Nephron (organoid): Measurements from ENCODE around the gene ADARB2.

Source experiments
- H3K27ac Mint-ChIP-seq, 3 experiments: 2 replicates each; pipeline ENCODE4 v1.8.0; 2020; ENCODE audit warnings: mixed read lengths in 3 of 3, mild to moderate bottlenecking in 2 of 3, moderate library complexity in 1 of 3
- H3K27me3 Mint-ChIP-seq: 2 replicates; pipeline ENCODE4 v1.8.0; 2021; ENCODE audit warnings: low read depth, mild to moderate bottlenecking, moderate library complexity, mixed read lengths
- H3K36me3 Mint-ChIP-seq: 2 replicates; pipeline ENCODE4 v1.8.0; 2020; ENCODE audit warnings: low read depth, mixed read lengths
- H3K4me1 Mint-ChIP-seq: 2 replicates; pipeline ENCODE4 v1.8.0; 2020; ENCODE audit warnings: mixed read lengths
- H3K4me3 Mint-ChIP-seq, 3 experiments: 2 replicates each; pipeline ENCODE4 v1.8.0; 2020; ENCODE audit warnings: mild to moderate bottlenecking in 3 of 3, mixed read lengths in 3 of 3, moderate library complexity in 2 of 3
- H3K9me3 Mint-ChIP-seq: 2 replicates; pipeline ENCODE4 v1.8.0; 2020; ENCODE audit warnings: mixed read lengths
- CTCF ChIP-seq, 3 experiments: fragments of 200-600 bp; sonication (generic); IDR thresholded peaks; one replicate each; pipeline ENCODE4 v1.5.0; 2021; ENCODE audit warnings: antibody characterized with exemption in 3 of 3; ENCODE audit not compliant: unreplicated experiment in 3 of 3

The ADARB2 gene

GRCh38 chr10:1752153-1752552 is 14.8 kb upstream of the ADARB2 start:
- H3K4me1 Mint-ChIP-seq = no peaks in the 10 kb centered on the region
- H3K9me3 Mint-ChIP-seq = peaks cover 29% of the 10 kb centered on the region
- no peak overlapping the region for H3K27ac Mint-ChIP-seq
- peaks cover 31% of the 10 kb centered on the region for H3K27me3 Mint-ChIP-seq
- H3K36me3 Mint-ChIP-seq = peaks cover 3% of the 10 kb centered on the region
- no peak overlapping the region for H3K4me3 Mint-ChIP-seq
- TF ChIP-seq CTCF (IDR thresholded peaks at IDR 0.05; ENCODE audit: unreplicated experiment in 3 of 3) = no peak

- H3K27me3 Mint-ChIP-seq = peaks cover 31% of the 10 kb centered on the region
- no peak for TF ChIP-seq CTCF (IDR thresholded peaks at IDR 0.05; ENCODE audit: unreplicated experiment in 3 of 3)
- no peak overlapping the region for H3K4me3 Mint-ChIP-seq
- H3K9me3 Mint-ChIP-seq = peaks cover 30% of the 10 kb centered on the region
- no peak overlapping the region for H3K27ac Mint-ChIP-seq
- H3K4me1 Mint-ChIP-seq = no peaks in the 10 kb centered on the region
- peaks cover 3% of the 10 kb centered on the region for H3K36me3 Mint-ChIP-seq
Observed at GRCh38 chr10:1747590-1748157, 10.3 kb upstream of the ADARB2 start.

GRCh38 chr10:1746796-1747195 is 9.5 kb upstream of the ADARB2 start:
- H3K27me3 Mint-ChIP-seq = peaks cover 31% of the 10 kb centered on the region

GRCh38 chr10:1745780-1746456 is 8.6 kb upstream of the ADARB2 start:
- H3K4me1 Mint-ChIP-seq = no peaks in the 10 kb centered on the region
- TF ChIP-seq CTCF (IDR thresholded peaks at IDR 0.05; ENCODE audit: unreplicated experiment in 3 of 3) = no peak
- no peak overlapping the region for H3K27ac Mint-ChIP-seq
- H3K27me3 Mint-ChIP-seq = peaks cover 40% of the 10 kb centered on the region
- no peak overlapping the region for H3K4me3 Mint-ChIP-seq
- peaks cover 25% of the 10 kb centered on the region for H3K9me3 Mint-ChIP-seq
- peaks cover 3% of the 10 kb centered on the region for H3K36me3 Mint-ChIP-seq

More at GRCh38 chr10:1746796-1747195, 9.5 kb upstream of the ADARB2 start:
- Mint-ChIP-seq H3K4me3 (no peak overlapping the region), H3K27ac (no peak overlapping the region), H3K4me1 (no peaks in the 10 kb centered on the region), H3K9me3 (peaks cover 30% of the 10 kb centered on the region), H3K36me3 (peaks cover 3% of the 10 kb centered on the region)
- TF ChIP-seq CTCF (IDR thresholded peaks at IDR 0.05; ENCODE audit: unreplicated experiment in 3 of 3) = no peak

- TF ChIP-seq CTCF (IDR thresholded peaks at IDR 0.05; ENCODE audit: unreplicated experiment in 3 of 3) = no peak
- H3K9me3 Mint-ChIP-seq = peaks cover 17% of the 10 kb centered on the region
- H3K4me3 Mint-ChIP-seq = no peak overlapping the region
- no peak overlapping the region for H3K27ac Mint-ChIP-seq
- H3K27me3 Mint-ChIP-seq = peaks cover 50% of the 10 kb centered on the region
- H3K36me3 Mint-ChIP-seq = peaks cover 1% of the 10 kb centered on the region
- no peaks in the 10 kb centered on the region for H3K4me1 Mint-ChIP-seq
Observed at GRCh38 chr10:1744524-1744923, 7.2 kb upstream of the ADARB2 start.

- Mint-ChIP-seq H3K36me3 (no peaks in the 10 kb centered on the region), H3K27me3 (peaks cover 64% of the 10 kb centered on the region), H3K9me3 (peaks cover 6% of the 10 kb centered on the region), H3K4me1 (peaks cover under 1% of the 10 kb centered on the region), H3K4me3 (no peak overlapping the region), H3K27ac (no peak overlapping the region)
- no peak for TF ChIP-seq CTCF (IDR thresholded peaks at IDR 0.05; ENCODE audit: unreplicated experiment in 3 of 3)
Observed at GRCh38 chr10:1743141-1743540, 5.8 kb upstream of the ADARB2 start.
